Epidermal melanocyte (primary cell): ENCODE measurements around the gene MMP17.

Experiments used
- DNase-seq: peaks from one replicate; pipeline ENCODE4 v3.0.0; 2011; ENCODE audit warnings: low spot score; ENCODE audit not compliant: insufficient read length

The MMP17 gene

DNA sequence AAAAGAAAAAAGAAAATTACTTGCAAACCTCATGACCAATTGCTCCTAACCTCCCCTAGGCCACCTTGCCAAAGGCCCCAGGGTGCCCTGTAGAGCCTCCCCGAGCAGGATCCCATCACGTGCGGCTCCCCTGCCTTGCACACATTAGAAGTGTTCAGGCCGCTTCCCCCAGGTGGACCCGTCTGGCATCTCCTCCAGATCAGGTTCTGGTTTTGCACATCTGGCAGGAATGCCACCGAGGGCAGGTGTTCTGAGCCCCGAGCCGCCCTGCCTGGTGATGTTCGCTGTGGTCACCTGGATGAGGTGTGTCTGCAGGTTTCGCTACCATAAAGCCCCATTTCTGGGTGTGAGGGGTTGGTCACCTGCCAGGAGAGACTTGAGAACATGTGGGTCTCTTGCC lies 19.3 kb downstream of the MMP17 start:
- DNase-seq = no peak

DNA sequence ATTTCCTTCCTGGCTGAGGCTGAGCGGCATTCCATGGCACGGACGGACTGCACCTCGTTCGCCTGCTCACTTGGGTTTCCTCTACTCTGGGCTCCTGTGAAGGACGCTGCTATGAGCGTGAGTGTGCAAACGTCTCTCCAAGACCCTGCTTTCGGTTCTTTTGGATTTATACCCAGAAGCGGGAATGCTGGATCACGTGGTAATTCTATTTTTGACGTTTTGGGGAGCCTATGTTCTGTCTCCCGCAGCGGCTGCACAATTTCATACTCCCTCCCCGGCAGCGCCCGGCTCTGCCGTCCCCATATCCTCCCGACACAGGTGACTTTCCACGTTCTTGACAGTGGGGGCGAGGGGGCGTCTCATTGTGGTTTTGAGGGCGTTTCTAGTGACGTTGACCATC lies 20.6 kb downstream of the MMP17 start:
- no peak for DNase-seq

DNA sequence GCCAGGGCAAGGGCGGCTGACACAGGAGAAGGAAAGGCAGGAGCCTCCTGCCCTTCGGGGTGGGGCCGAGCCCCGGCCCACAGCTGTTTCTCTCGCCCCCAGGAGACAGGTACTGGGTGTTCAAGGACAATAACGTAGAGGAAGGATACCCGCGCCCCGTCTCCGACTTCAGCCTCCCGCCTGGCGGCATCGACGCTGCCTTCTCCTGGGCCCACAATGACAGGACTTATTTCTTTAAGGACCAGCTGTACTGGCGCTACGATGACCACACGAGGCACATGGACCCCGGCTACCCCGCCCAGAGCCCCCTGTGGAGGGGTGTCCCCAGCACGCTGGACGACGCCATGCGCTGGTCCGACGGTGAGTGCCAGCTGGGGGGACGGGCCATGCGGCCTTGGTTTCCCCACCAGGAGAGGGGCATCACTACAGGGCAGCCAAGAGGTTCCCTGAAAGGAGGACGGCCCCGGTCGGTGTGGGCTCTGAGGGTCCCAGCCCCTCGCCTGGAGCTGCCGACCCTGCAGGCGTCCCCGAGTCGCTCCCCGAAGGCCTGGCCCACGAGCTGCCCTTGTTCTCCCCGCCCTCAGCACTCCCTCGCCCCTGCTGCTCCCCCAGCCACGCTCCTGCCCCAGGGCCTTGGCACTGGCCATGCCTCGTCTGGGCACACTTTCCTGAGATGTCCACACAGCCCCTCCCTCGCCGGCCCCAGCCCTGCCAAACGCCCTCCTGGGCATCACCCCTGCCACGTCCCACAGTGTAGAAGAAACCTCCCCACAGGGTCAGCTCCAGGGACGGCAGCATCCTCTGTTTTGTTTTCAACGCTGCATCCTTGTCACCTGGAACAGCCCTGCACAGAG lies 21.7 kb downstream of the MMP17 start:
- no peak for DNase-seq

DNA sequence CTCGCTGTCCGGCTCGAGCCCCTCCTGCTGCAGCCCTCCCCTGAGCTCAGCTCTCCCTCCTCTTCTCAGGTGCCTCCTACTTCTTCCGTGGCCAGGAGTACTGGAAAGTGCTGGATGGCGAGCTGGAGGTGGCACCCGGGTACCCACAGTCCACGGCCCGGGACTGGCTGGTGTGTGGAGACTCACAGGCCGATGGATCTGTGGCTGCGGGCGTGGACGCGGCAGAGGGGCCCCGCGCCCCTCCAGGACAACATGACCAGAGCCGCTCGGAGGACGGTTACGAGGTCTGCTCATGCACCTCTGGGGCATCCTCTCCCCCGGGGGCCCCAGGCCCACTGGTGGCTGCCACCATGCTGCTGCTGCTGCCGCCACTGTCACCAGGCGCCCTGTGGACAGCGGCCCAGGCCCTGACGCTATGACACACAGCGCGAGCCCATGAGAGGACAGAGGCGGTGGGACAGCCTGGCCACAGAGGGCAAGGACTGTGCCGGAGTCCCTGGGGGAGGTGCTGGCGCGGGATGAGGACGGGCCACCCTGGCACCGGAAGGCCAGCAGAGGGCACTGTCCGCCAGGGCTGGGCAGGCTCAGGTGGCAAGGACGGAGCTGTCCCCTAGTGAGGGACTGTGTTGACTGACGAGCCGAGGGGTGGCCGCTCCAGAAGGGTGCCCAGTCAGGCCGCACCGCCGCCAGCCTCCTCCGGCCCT lies 22.8 kb downstream of the MMP17 start:
- DNase-seq = no peak

DNA sequence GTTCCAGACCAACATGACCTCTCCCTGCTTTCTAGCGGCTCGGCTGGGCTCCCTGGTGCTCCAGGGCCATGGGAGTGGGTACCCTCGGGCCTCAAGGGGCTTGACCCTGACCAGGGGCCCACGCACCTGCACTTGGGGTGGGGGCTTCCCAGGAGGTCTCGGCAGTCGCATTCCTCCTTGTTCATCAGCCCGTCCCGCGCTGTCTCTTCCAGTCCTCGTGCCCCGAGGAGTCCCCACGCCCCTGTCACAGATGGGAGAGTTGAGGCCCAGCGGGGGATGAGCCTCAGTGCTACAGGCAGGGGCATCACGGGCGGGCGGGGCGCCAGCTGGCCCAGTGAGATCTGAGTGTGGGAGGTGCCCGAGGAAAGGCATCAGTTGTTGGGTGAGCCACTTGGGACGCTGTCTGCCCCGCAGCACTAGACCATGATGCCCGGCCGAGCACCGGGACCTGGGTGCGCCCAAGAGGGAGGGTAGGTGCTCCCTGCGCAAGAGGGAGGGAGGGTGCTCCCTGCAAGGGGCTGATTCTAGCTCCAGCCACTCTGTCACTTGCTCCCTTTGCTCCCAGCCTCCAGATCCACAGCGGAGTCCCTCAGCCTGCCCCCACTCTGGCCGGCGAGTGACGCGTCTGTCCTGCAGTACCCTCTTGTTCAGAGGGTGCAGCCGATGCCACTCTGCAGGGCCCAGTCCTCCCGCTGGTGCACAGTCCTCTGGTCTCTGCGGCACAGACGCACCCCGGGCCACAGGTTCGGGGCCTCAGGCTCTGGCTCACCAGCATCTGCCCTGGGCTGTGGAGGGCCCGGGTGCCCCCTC lies 23.8 kb downstream of the MMP17 start:
- no peak for DNase-seq

DNA sequence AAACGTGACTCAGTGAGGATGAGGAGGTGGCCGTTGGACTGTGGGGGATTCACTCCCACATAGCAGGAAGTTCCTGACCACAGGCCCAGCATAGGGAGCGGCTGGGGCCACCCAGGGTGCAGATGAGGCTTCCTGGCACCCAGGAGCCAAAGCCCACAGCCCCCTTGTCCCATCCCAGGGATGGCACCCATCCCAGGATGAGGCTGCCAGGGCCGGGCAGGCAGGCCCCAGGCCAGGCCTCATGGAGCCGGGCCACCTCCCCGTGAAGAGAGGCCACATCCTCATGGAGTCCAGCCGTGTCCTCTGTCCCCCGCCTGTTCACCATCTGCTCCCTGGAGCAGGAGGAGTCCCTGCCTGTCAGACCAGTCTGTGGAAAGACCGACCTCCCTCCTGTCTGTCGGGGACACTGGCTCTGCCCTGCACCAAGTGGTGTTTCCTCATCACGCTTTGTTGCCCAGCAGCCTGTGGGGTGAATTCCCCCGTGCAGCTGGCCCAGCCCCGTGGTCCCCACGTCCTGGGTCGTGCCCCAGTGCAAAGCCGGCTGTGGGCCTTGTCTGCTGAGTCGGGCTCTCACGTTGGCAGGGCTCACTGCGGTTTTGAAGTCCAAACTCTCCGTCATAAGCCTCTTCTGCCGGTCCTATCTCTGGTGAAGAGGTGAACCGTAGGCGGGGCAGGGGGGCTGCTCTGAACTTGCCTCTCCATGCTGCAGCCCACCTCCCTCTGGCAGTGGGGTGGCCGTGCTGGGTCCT lies 24.5 kb downstream of the MMP17 start:
- no peak for DNase-seq

DNA sequence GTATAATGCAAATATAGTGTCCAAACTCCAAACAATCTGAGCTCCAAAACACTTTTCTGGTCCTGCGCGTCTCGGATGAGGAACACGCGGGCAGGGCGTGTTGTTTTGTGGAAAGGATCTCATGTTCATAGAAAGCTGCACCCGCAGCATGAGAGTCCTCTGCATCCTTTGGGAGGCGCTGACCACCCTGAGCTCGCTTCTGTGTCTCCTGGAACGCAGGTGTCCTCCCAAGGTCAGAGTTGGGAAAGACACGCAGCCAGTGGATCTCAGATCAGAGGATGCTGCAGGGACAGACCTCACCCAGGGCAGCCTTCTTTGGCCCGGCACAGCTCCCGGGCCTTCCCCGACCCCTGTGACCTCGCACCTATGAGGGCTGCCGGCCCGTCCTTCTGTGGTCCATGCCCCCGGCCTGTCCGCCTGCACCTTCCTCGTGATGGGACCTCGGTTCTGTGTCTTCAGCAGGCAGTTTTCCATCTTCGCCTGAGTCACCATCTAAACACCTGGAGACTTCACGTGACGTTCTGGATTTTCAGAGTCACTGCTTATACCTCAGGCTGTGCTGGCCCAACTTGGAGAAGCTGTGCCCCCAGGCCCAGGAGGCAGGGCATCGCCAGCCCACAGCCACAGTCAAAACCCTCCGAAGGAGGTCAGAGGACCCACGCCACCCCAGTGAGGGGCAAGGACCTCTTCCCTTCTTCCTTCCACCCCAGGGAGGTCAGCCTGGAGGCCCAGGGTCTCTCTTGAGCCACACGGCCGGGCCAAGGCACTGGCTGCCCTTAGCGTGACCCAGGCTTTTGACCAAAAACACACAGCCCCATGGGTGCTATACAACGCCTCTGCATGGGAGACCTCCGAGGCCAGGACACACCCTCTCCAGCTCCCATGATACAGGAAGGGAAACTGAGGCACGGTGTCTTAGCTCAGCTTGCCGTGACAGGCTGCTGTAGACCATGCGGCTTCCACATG lies 25.9 kb downstream of the MMP17 start:
- no peak for DNase-seq

DNA sequence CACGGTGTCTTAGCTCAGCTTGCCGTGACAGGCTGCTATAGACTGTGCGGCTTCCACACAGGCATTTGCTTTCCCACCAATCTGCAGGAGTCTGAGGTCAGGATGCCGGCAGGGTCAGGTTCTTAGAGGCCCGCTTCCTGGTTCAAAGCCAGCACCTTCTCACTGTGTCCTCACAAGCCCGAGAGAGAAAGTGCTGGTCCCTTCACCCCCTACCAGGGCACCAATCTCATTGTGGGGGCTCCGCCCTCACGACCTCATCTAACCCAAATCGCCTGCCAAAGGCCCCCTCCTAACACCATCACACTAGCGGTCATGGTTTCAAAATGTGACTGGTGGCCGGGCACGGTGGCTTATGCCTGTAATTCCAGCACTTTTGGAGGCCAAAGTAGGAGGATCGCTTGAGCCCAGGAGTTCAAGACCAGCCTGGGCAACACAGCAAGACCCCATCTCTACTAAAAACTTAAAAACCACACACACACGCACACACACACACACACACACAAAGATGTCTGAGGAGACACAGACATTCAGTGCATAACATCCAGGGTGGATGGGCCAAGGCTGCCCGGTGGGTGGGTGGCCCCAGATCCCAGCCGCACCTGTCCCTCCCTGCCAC lies 26.8 kb downstream of the MMP17 start:
- DNase-seq = no peak

DNA sequence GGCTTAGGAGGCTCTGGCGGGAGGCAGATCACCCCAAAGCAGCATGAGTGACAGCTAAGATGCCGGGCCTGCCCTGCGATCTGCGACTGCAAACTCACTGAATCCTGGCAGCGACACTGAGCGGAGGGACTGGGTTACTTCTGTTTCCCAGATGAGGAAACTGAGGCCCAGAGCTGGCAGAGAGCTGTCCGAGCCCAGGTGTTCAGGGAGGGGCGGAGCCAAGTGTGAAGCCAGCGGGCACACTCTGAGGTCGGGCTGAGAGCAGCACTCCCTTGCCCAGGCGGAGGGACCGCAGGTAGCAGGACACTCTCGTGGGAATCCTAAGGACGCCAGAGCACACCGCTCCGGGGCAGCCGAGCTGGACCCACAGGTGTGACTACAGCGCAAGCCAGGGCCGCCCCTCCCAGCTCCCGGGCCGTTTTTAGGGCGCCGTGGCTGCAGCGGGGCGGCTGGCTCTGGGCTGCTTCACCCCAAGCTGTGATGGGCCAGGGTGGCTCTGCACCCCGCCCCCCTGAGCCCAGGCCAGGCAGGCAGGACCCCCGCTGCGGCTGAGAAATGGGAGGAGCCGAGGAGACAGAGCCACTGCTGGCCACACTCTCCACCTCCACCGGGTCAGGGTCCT lies 27.4 kb downstream of the MMP17 start:
- DNase-seq = no peak

DNA sequence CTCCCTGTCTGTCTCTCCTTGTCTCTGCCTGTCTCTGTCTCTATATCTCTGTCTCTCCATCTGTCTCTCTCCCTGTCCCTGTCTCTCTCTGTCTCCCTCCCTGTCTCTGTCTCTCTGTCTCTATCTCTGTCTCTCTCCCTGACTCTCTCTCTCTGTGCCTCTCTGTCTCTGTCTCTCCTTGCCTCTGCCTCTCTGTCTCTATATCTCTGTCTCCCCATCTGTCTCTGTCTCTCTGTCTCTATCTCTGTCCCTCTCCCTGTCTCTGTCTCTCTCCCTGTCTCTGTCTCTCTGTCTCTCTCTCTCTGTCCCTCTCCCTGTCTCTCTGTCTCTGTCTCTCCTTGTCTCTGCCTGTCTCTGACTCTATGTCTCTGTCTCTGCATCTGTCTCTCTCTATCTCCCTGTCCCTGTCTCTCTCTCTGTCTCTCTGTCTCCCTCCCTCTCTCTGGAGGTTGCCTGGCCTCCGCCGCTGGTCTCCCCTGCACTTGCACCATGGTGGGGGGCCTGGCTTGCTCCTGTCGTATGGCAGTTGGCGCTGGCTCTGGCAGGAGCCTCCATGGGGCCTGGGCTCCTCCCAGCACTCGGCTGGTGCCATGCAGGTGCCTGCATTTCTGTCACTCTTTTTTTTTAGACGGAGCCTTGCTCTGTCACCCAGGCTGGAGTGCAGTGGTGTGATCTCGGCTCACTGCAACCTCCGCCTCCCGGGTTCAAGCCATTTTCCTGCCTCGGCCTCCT lies 28.3 kb downstream of the MMP17 start:
- no peak for DNase-seq

DNA sequence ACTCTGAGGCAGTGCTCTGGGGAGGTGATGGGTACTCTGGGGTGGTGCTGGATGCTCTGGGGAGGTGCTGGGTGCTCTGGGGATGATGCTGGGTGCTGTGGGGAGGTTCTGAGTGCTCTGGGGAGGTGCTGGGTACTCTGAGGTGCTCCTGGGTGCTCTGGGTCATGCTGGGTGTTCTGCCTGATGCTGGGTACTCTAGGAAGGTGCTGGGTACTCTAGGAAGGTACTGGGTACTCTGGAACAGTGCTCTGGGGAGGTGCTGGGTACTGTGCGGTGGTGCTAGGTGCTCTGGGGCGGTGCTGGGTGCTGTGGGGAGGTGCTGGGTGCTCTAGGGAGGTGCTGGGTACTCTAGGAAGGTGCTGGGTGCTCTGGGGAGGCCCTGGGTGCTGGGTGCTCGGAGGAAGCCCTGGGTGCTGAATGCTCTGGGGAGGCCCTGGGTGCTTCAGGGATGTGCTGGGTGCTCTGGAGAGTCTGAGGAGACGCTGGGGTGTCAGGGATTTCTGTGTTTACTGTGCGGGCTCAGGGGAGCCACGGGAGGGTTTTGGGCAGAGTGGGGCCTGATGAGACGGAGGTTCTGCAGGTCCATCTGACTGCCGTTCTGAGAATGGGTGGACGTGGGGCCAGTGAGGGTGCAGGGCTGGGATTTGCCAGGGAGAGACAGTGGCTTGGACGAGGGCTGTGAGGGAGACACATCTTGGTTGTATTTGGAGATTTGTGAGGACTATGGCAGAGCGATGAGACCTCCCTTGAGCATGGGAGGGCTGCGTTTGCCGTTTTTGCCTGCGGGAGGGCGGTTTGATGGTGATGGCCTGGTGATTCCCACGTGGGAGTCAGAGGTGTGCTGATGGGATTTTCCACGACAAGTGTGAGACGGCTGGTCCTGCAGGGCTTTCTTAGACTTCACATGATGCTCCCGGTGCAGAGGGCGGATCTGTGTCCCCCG lies 30.0 kb downstream of the MMP17 start:
- no peak for DNase-seq

DNA sequence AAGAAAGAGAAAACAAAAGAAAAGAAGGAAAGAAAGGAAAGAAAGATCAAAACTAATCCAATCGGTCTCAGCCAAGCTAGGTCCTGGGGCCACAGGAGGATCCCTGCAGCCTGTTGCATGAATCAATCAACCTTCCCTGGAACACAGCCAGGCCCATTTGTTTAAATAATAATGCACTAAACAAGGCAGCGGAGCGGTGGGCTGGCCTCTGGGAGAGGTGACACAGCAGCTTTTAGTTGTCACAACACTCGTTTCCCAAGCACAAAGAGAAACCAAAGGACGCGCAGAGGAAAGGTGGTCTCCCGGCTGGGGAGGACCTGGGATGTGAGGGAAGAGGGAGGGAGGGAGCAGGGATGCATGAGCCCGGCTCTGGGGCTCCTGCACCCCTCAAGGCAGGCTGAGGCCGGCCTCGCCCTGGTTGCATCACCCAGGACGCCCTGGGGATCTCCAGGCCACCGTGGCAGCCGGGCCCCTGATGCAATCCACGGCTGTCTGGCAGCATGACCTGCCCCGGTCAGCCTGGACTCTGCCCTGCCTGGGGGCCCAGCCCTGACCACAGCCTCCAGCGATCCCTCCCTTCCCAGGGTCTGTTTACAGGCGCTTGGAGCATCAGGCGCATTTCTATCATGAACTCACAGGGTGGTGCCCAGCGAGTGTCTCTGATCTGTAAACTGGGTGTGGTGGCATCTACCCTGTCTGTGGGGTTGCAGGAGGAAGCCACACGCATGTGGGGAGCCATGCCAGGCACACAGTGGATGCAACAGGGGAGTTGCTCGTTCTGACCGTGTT lies 32.5 kb downstream of the MMP17 start:
- no peak for DNase-seq

DNA sequence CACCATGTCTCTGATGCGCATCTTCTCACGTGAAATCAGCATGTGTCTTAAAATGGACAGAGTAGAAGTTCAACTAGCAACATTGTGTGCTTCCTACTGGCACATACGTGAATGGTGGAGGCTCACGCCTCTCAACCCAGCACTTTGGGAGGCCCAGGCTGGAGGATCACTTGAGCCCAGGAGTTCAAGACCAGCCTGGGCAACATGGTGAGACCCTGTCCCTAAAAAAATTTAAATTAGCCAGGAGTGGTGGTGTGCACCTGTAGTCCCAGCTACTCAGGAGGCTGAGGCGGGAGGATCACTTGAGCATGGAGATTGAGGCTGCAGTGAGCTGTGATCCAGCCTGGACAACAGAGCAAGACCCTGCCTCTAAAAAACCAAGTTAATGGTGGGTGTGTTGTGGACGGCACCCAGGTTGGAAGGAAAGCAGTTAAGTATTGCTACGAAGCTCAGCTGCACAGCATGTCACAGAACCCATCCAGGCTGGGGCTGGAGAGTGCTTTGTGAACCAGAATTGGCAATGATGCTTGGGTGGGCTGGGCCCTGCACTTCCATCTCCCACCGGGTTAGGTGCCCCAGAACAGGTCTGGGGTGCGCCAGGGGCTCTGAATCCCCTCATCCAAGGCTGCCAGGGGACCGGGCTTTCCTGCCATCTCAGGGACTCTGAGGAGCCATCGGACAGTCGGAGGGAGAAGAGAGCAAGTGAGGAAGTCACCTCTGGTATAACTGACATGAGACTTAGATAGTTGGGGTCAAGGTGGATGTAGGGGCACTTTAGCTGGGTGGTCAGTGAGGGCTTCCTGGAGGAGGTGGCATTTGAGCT lies 33.3 kb downstream of the MMP17 start:
- no peak for DNase-seq

DNA sequence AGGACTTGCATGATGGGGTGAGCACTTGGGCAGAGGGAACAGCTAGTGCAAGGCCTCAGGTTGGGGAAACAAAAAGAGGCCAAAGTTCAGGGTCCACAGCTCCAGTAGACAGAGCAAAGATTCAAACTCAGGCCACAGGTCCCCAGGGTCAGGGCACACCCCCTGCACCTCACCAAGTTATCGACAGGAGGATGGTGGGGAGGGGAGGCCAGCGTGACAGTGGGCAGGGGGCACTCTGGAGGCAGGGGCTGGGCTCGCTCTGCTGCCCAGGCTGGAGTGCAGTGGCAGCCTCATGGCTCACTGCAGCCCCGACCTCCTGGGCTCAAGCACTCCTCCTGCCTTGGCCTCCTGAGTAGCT lies 33.9 kb downstream of the MMP17 start:
- no peak for DNase-seq

DNA sequence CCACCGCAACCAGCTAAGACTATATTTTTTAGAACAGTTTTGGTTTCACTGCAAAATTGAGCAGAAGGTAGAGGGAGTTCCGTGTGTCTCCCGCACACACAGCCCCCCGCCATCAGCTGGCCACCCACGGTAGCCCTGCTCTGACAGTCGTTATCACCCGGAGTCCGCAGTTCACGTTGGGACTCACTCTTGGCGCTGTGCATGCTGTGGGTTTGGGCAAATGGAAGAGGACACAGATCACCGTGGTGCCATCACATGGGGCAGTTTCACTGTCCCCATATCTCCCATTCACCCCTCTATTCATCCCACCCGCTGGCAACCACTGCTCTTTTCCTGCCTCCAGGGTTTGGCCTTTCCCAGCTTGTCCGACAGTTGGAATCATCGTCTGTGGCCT lies 34.4 kb downstream of the MMP17 start:
- no peak for DNase-seq
